Fibroblast of peridontal ligament (primary cell): ENCODE measurements around the gene MCOLN2.
"Not testable (repeated sequence)": the region's sequence is repeated elsewhere in the genome, so short reads cannot be mapped to it uniquely, and the experiment has no call there.

Experiments
- DNase-seq: peaks from one replicate; pipeline ENCODE4 v3.0.0-alpha.2; 2010; ENCODE audit errors: extremely low read depth

Gene MCOLN2

GRCh38 chr1:84941843-84942242, 55.1 kb downstream of the MCOLN2 start:
- no peak for DNase-seq

GRCh38 chr1:84940481-84940880, 56.4 kb downstream of the MCOLN2 start:
- no peak for DNase-seq

- no peak for DNase-seq
These were observed 57.2 kb downstream of the MCOLN2 start for GRCh38 chr1:84939761-84940160.

- peak; percentile 35 for DNase-seq
These were observed 57.8 kb downstream of the MCOLN2 start for GRCh38 chr1:84939151-84939550.

GRCh38 chr1:84936116-84936810, 60.6 kb downstream of the MCOLN2 start:
- peak; percentile 83 for DNase-seq

- no peak for DNase-seq
These were observed 63.8 kb downstream of the MCOLN2 start for GRCh38 chr1:84933011-84933611.

GRCh38 chr1:84930831-84931230, 66.1 kb downstream of the MCOLN2 start:
- DNase-seq = no peak

- no peak for DNase-seq
These were observed 66.6 kb downstream of the MCOLN2 start for GRCh38 chr1:84930329-84930728.

GRCh38 chr1:84929581-84929980, 67.3 kb downstream of the MCOLN2 start:
- DNase-seq = no peak

- DNase-seq = no peak
These were observed 67.9 kb downstream of the MCOLN2 start for GRCh38 chr1:84928979-84929378.

- no peak for DNase-seq
These were observed 73.6 kb downstream of the MCOLN2 start for GRCh38 chr1:84923317-84923716.

- DNase-seq = no peak
These were observed 76.8 kb downstream of the MCOLN2 start for GRCh38 chr1:84920159-84920558.

- no peak for DNase-seq
These were observed 77.4 kb downstream of the MCOLN2 start for GRCh38 chr1:84919461-84919970.

- DNase-seq = no peak
These were observed 78.1 kb downstream of the MCOLN2 start for GRCh38 chr1:84918726-84919336.

- DNase-seq = no peak
These were observed 80.0 kb downstream of the MCOLN2 start for GRCh38 chr1:84916897-84917296.

- DNase-seq = no peak
These were observed 83.4 kb downstream of the MCOLN2 start for GRCh38 chr1:84913555-84913892.

GRCh38 chr1:84912726-84913554, 84.0 kb downstream of the MCOLN2 start:
- DNase-seq = no peak

GRCh38 chr1:84908746-84909464, 88.0 kb downstream of the MCOLN2 start:
- DNase-seq = not testable (repeated sequence)

GRCh38 chr1:84907095-84907827, 89.7 kb downstream of the MCOLN2 start:
- DNase-seq = no peak

- DNase-seq = not testable (repeated sequence)
These were observed 94.2 kb downstream of the MCOLN2 start for GRCh38 chr1:84902727-84903126.

- DNase-seq = no peak
These were observed 96.9 kb downstream of the MCOLN2 start for GRCh38 chr1:84899969-84900368.
